H9 (cell line): ENCODE data around the gene RUNX2. TPM values are rescaled to one million over a fixed set of nuclear protein-coding genes. Genes with fewer than 3 reads are reported as not detected.

Source experiments
- DNase-seq: peaks from one replicate; pipeline ENCODE4 v3.0.0-alpha.2; 2017
- H2AFZ ChIP-seq: one replicate; pipeline ENCODE4 v1.6.1; 2013; ENCODE audit warnings: mild to moderate bottlenecking, low read length, control low read depth, moderate library complexity
- H2AK5ac ChIP-seq: 2 replicates; pipeline ENCODE4 v1.6.1; 2013; ENCODE audit warnings: low read length, control low read depth, mixed read lengths; ENCODE audit not compliant: insufficient read length
- H2BK120ac ChIP-seq: one replicate; pipeline ENCODE4 v1.6.1; 2013; ENCODE audit warnings: low read depth, mild to moderate bottlenecking, low read length, control low read depth, inconsistent platforms; ENCODE audit not compliant: poor library complexity, severe bottlenecking
- H2BK12ac ChIP-seq: 2 replicates; pipeline ENCODE4 v1.6.1; 2013; ENCODE audit warnings: low read length, control low read depth, mixed read lengths, low read depth; ENCODE audit not compliant: insufficient read length
- H2BK15ac ChIP-seq: 2 replicates; pipeline ENCODE4 v1.6.1; 2013; ENCODE audit warnings: low read depth, low read length, control low read depth
- H2BK20ac ChIP-seq: one replicate; pipeline ENCODE4 v1.6.1; 2013; ENCODE audit warnings: low read depth, mild to moderate bottlenecking, low read length, control low read depth, inconsistent platforms; ENCODE audit not compliant: poor library complexity, severe bottlenecking
- H2BK5ac ChIP-seq: 2 replicates; pipeline ENCODE4 v1.6.1; 2013; ENCODE audit warnings: low read length, control low read depth, mixed read lengths; ENCODE audit not compliant: insufficient read length
- H3K14ac ChIP-seq: 2 replicates; pipeline ENCODE4 v1.6.1; 2013; ENCODE audit warnings: low read length, control low read depth; ENCODE audit not compliant: insufficient read depth
- H3K18ac ChIP-seq: 2 replicates; pipeline ENCODE4 v1.6.1; 2013; ENCODE audit warnings: low read depth, mild to moderate bottlenecking, mixed read lengths, low read length, control low read depth; ENCODE audit not compliant: insufficient read length
- H3K23ac ChIP-seq: 2 replicates; pipeline ENCODE4 v1.6.1; 2013; ENCODE audit warnings: low read length, control low read depth, mixed read lengths, low read depth; ENCODE audit not compliant: insufficient read length
- H3K23me2 ChIP-seq: 2 replicates; pipeline ENCODE4 v1.6.1; 2013; ENCODE audit warnings: low read depth, mild to moderate bottlenecking, mixed read lengths, low read length, control low read depth; ENCODE audit not compliant: insufficient read length, poor library complexity, severe bottlenecking
- H3K27ac ChIP-seq: 2 replicates; pipeline ENCODE4 v1.5.1; 2013; ENCODE audit warnings: low read length, control low read depth, mixed read lengths, low read depth; ENCODE audit not compliant: insufficient read length
- H3K27me3 ChIP-seq: 2 replicates; pipeline ENCODE4 v1.6.1; 2013; ENCODE audit warnings: low read length, control low read depth, inconsistent platforms; ENCODE audit not compliant: insufficient read depth
- H3K4ac ChIP-seq: 2 replicates; pipeline ENCODE4 v1.6.1; 2013; ENCODE audit warnings: low read depth, mild to moderate bottlenecking, control low read depth, inconsistent platforms, low read length, moderate library complexity
- H3K4me1 ChIP-seq: 2 replicates; pipeline ENCODE4 v1.6.1; 2013; ENCODE audit warnings: low read length, control low read depth, inconsistent platforms; ENCODE audit not compliant: insufficient read depth
- H3K4me2 ChIP-seq: 2 replicates; pipeline ENCODE4 v1.6.1; 2013; ENCODE audit warnings: low read length, control low read depth, mixed read lengths; ENCODE audit not compliant: insufficient read length, insufficient read depth
- H3K56ac ChIP-seq: 2 replicates; pipeline ENCODE4 v1.6.1; 2013; ENCODE audit warnings: low read depth, mild to moderate bottlenecking, mixed read lengths, low read length, control low read depth; ENCODE audit not compliant: insufficient read length
- H3K79me1 ChIP-seq: 2 replicates; pipeline ENCODE4 v1.6.1; 2013; ENCODE audit warnings: low read depth, mild to moderate bottlenecking, moderate library complexity, low read length, control low read depth, inconsistent platforms; ENCODE audit not compliant: insufficient read depth, poor library complexity, severe bottlenecking
- H3K79me2 ChIP-seq: 2 replicates; pipeline ENCODE4 v1.6.1; 2013; ENCODE audit warnings: low read length, control low read depth, inconsistent platforms; ENCODE audit not compliant: insufficient read depth
- H3K9ac ChIP-seq: 2 replicates; pipeline ENCODE4 v1.6.1; 2013; ENCODE audit warnings: low read length, control low read depth, mixed read lengths; ENCODE audit not compliant: insufficient read length; ENCODE audit errors: extremely low read depth
- H3K9me3 ChIP-seq: one replicate; pipeline ENCODE4 v1.6.1; 2013; ENCODE audit warnings: low read depth, low read length, inconsistent platforms; ENCODE audit not compliant: control insufficient read depth
- H3T11ph ChIP-seq: one replicate; pipeline ENCODE4 v1.6.1; 2013; ENCODE audit warnings: mild to moderate bottlenecking, low read length, control low read depth, inconsistent platforms
- H4K20me1 ChIP-seq: one replicate; pipeline ENCODE4 v1.6.1; 2013; ENCODE audit not compliant: control insufficient read depth, insufficient read length, insufficient read depth
- H4K5ac ChIP-seq: 2 replicates; pipeline ENCODE4 v1.6.1; 2013; ENCODE audit warnings: low read depth, mild to moderate bottlenecking, mixed read lengths, low read length, control low read depth; ENCODE audit not compliant: insufficient read length
- H4K8ac ChIP-seq: replicated peaks from 2 replicates; pipeline ENCODE4 v1.6.1; 2013; ENCODE audit warnings: low read length, control low read depth, mixed read lengths, low read depth; ENCODE audit not compliant: insufficient read length
- H4K91ac ChIP-seq: 2 replicates; pipeline ENCODE4 v1.6.1; 2013; ENCODE audit warnings: low read depth, mild to moderate bottlenecking, moderate library complexity, mixed read lengths, low read length, control low read depth; ENCODE audit not compliant: insufficient read length
- H3K27ac Mint-ChIP-seq, 3 experiments: 2 replicates in 2 of 3; 3 replicates in 1 of 3; pipeline ENCODE4 v1.8.0; 2020 to 2021; ENCODE audit warnings: mixed read lengths in 3 of 3, mild to moderate bottlenecking in 1 of 3, moderate library complexity in 1 of 3
- H3K27me3 Mint-ChIP-seq: 2 replicates; pipeline ENCODE4 v1.8.0; 2021; ENCODE audit warnings: low read depth, mild to moderate bottlenecking, moderate library complexity, mixed read lengths
- H3K36me3 Mint-ChIP-seq, 3 experiments: 2 replicates in 2 of 3; 3 replicates in 1 of 3; pipeline ENCODE4 v1.8.0; 2020 to 2021; ENCODE audit warnings: low read depth in 3 of 3, mixed read lengths in 3 of 3; ENCODE audit not compliant: insufficient read depth in 1 of 3
- H3K4me1 Mint-ChIP-seq, 2 experiments: 2 replicates each; pipeline ENCODE4 v1.8.0; 2020; ENCODE audit warnings: mixed read lengths in 2 of 2
- H3K4me3 Mint-ChIP-seq, 2 experiments: 2 replicates in 1 of 2; 3 replicates in 1 of 2; pipeline ENCODE4 v1.8.0; 2020 to 2021; ENCODE audit warnings: mild to moderate bottlenecking in 2 of 2, mixed read lengths in 2 of 2, moderate library complexity in 1 of 2
- H3K9me3 Mint-ChIP-seq, 2 experiments: 2 replicates in 1 of 2; 3 replicates in 1 of 2; pipeline ENCODE4 v1.8.0; 2020; ENCODE audit warnings: mild to moderate bottlenecking in 2 of 2, mixed read lengths in 2 of 2, moderate library complexity in 1 of 2
- CTCF ChIP-seq: fragments of 200-600 bp; sonication (generic); conservative IDR thresholded peaks from 3 replicates; pipeline ENCODE4 v1.8.0; 2021; ENCODE audit warnings: antibody characterized with exemption, mild to moderate bottlenecking
- total RNA-seq: library from RNA; stranded (reverse); gene quantifications from 2 replicates; pipeline ENCODE4 v1.2.1, GENCODE V29; 2021

Gene RUNX2
- total RNA-seq, 1 experiment from 2014 or later: 0.15 TPM

- no peak overlapping the region for H3K4me2 ChIP-seq
- peaks cover 32 to 33% of the 10 kb centered on the region in 2 experiments for H3K4me1 Mint-ChIP-seq
- H4K20me1 ChIP-seq: no peaks in the 10 kb centered on the region
- H3K4ac ChIP-seq: no peak overlapping the region
- H3K36me3 Mint-ChIP-seq: peaks cover 0 to 3% (median 0%) of the 10 kb centered on the region in 3 experiments; a peak in 3 of 7 replicates
- no peak overlapping the region for H4K91ac ChIP-seq
- H2BK5ac ChIP-seq: no peak overlapping the region
- H2AK5ac ChIP-seq: no peak overlapping the region
- peaks cover 5% of the 10 kb centered on the region; the same call in 1 of the 2 replicates for H3K4me1 ChIP-seq
- H3K79me2 ChIP-seq: no peaks in the 10 kb centered on the region
- no peak overlapping the region for H3K56ac ChIP-seq
- no peak overlapping the region for H3K27ac ChIP-seq
- no peaks in the 10 kb centered on the region; the same call in 1 of the 2 replicates for H3K27me3 ChIP-seq
- peaks cover 11 to 15% of the 10 kb centered on the region in 2 experiments for H3K9me3 Mint-ChIP-seq
- H3K4me3 Mint-ChIP-seq: no peak overlapping the region
- H3K23me2 ChIP-seq: no peaks in the 10 kb centered on the region
- H3K27ac Mint-ChIP-seq: no peak overlapping the region
- no peak overlapping the region for H3K9ac ChIP-seq
- no peak overlapping the region for H3K14ac ChIP-seq
- no peak overlapping the region for H3K18ac ChIP-seq
- no peak overlapping the region for H3T11ph ChIP-seq
- H2AFZ ChIP-seq: no peak overlapping the region
- no peak for TF ChIP-seq CTCF
- no peak overlapping the region for H2BK120ac ChIP-seq
- H4K5ac ChIP-seq: no peak overlapping the region
- H2BK20ac ChIP-seq: no peak overlapping the region
- H3K9me3 ChIP-seq: no peaks in the 10 kb centered on the region
- no peaks in the 10 kb centered on the region for H3K79me1 ChIP-seq
- no peak for DNase-seq
- no peak overlapping the region for H2BK15ac ChIP-seq
- H3K27me3 Mint-ChIP-seq: peaks cover 23% of the 10 kb centered on the region
- no peak overlapping the region for H3K23ac ChIP-seq
- no peak overlapping the region for H2BK12ac ChIP-seq
- H4K8ac ChIP-seq: no peak overlapping the region
Measured at GRCh38 chr6:45644720-45645119, 316.6 kb downstream of the RUNX2 start.
